ENCODE data around the gene AP3B1. TPM values are rescaled to one million over a fixed set of nuclear protein-coding genes. Genes with fewer than 3 reads are reported as not detected.

AP3B1 gene
- total RNA-seq, 1 experiment from 2014 or later = 50.3 TPM

GRCh38 chr5:78077369-78078068 lies 217.0 kb downstream of the AP3B1 start:
- Mint-ChIP-seq H3K36me3 (peaks cover 7% of the 10 kb centered on the region), H3K4me3 (no peak overlapping the region), H3K27me3 (ENCODE audit: low read depth) (no peaks in the 10 kb centered on the region), H3K9me3 (peaks cover 28% of the 10 kb centered on the region), H3K27ac (0 out of 2 replicates have a peak overlapping the region, but pooled peaks have one; percentile 26), H3K4me1 (peaks cover 14% of the 10 kb centered on the region)
- ChIA-PET CTCF (interaction anchor here (1.6 kb wide), 1 partner anchor 51 kb away, joined by 6 read pairs; no protein-coding TSS in a partner anchor), POLR2A (no interaction called here)
- no peak for ATAC-seq
- TF ChIP-seq NFATC4 (CRISPR knock-in tag; IDR thresholded peaks at IDR 0.05) (no peak), IRF1 (CRISPR knock-in tag; IDR thresholded peaks at IDR 0.05) (no peak), ATF3 (CRISPR knock-in tag; conservative IDR thresholded peaks at IDR 0.05) (no peak), TCF7 (CRISPR knock-in tag; IDR thresholded peaks at IDR 0.05; ENCODE audit: low read depth) (no peak), CTCF (IDR thresholded peaks at IDR 0.05) (no peak), NR3C1 (CRISPR knock-in tag; conservative IDR thresholded peaks at IDR 0.05; ENCODE audit: low read depth) (no peak), ERG (CRISPR knock-in tag; IDR thresholded peaks at IDR 0.05) (no peak), FOXP1 (CRISPR knock-in tag; IDR thresholded peaks at IDR 0.05; ENCODE audit: borderline replicate concordance) (no peak)
- DNase-seq (ENCODE audit: low spot score) = no peak

GRCh38 chr5:78076351-78076750 lies 218.1 kb downstream of the AP3B1 start:
- ChIA-PET POLR2A (no interaction called here), CTCF (interaction anchor here (0.6 to 1.6 kb wide), 3 partner anchors 10 to 52 kb away, joined by 3 to 6 read pairs (median 4); no protein-coding TSS in a partner anchor)
- no peak overlapping the region; the same call in 1 of the 2 replicates for H3K27ac Mint-ChIP-seq
- DNase-seq (ENCODE audit: low spot score) = no peak
- no peak overlapping the region for H3K4me3 Mint-ChIP-seq
- H3K9me3 Mint-ChIP-seq = peaks cover 28% of the 10 kb centered on the region
- peak; percentile 78 for ATAC-seq
- H3K36me3 Mint-ChIP-seq = peaks cover 7% of the 10 kb centered on the region
- H3K4me1 Mint-ChIP-seq = peaks cover 14% of the 10 kb centered on the region
- H3K27me3 Mint-ChIP-seq (ENCODE audit: low read depth) = no peaks in the 10 kb centered on the region
- TF ChIP-seq NR3C1 (CRISPR knock-in tag; conservative IDR thresholded peaks at IDR 0.05; ENCODE audit: low read depth) = no peak
- TF ChIP-seq HMGXB4 (CRISPR knock-in tag; IDR thresholded peaks at IDR 0.05) = no peak
- no peak for TF ChIP-seq ZMAT4 (CRISPR knock-in tag; IDR thresholded peaks at IDR 0.05)
- TF ChIP-seq AR (CRISPR knock-in tag; IDR thresholded peaks at IDR 0.05) = no peak
- TF ChIP-seq ETV6 (CRISPR knock-in tag; IDR thresholded peaks at IDR 0.05) = no peak
- TF ChIP-seq ATF2 (CRISPR knock-in tag; IDR thresholded peaks at IDR 0.05; ENCODE audit: borderline replicate concordance, low read depth) = no peak
- TF ChIP-seq JAZF1 (CRISPR knock-in tag; IDR thresholded peaks at IDR 0.05) = no peak
- TF ChIP-seq USF1 (CRISPR knock-in tag; IDR thresholded peaks at IDR 0.05) = no peak
- TF ChIP-seq PREB (CRISPR knock-in tag; IDR thresholded peaks at IDR 0.05; ENCODE audit: borderline replicate concordance) = no peak
